Stomach (tissue), 9 donors: ENCODE measurements around the gene PCBD2. TPM values are rescaled to one million over a fixed set of nuclear protein-coding genes. Genes with fewer than 3 reads are reported as not detected.

Experiments used
- DNase-seq, 2 donors: peaks; one replicate each; pipeline versions ENCODE4 v3.0.0 to v3.0.0-alpha.2; 2013 to 2019
- H3K27ac ChIP-seq, 5 donors: fragments of 200-600 bp in 4 of 5; sonication (generic) in 4 of 5; one replicate each; pipeline ENCODE4 v1.5.1; 2013 to 2019; ENCODE audit warnings: mild to moderate bottlenecking in 1 of 5, moderate library complexity in 1 of 5
- H3K27me3 ChIP-seq, 3 donors: fragments of 200-600 bp; sonication (generic); one replicate each; pipeline ENCODE4 v1.5.1; 2017 to 2019; ENCODE audit warnings: mixed run types in 1 of 3
- H3K36me3 ChIP-seq, 4 donors: fragments of 200-600 bp; sonication (generic); 1 replicate in 3 of 4; 2 replicates in 1 of 4; pipeline ENCODE4 v1.5.1; 2016 to 2019
- H3K4me1 ChIP-seq, 4 donors: fragments of 200-600 bp; sonication (generic); one replicate each; pipeline ENCODE4 v1.5.1; 2016 to 2019
- H3K4me3 ChIP-seq, 4 donors: fragments of 200-600 bp; sonication (generic) in 3 of 4; one replicate each; pipeline ENCODE4 v1.5.1; 2016 to 2019; ENCODE audit warnings: mild to moderate bottlenecking in 1 of 4
- H3K9me3 ChIP-seq, 4 donors: fragments of 200-600 bp; sonication (generic); one replicate each; pipeline ENCODE4 v1.5.1; 2016 to 2019
- CTCF ChIP-seq, 7 experiments: fragments of 450-650 bp in 4 of 7; fragments of 200-600 bp in 3 of 7; sonication (generic) in 3 of 7; IDR thresholded peaks; one replicate each; pipeline ENCODE4 v1.5.1; 2016 to 2019; ENCODE audit warnings: antibody characterized with exemption in 7 of 7, control low read depth in 2 of 7, mild to moderate bottlenecking in 1 of 7
- EP300 ChIP-seq: sonication (generic); formaldehyde crosslinking; IDR thresholded peaks from one replicate; pipeline ENCODE4 v1.6.1; 2017; ENCODE audit warnings: antibody characterized with exemption
- POLR2A ChIP-seq, 4 donors: fragments of 450-650 bp; IDR thresholded peaks; one replicate each; pipeline ENCODE4 v1.6.1; 2016; ENCODE audit warnings: antibody characterized with exemption in 4 of 4, control low read depth in 2 of 4, mild to moderate bottlenecking in 1 of 4, moderate library complexity in 1 of 4
- POLR2AphosphoS5 ChIP-seq, 3 donors: sonication (generic); formaldehyde crosslinking; IDR thresholded peaks; one replicate each; pipeline ENCODE4 v1.6.1; 2016; ENCODE audit warnings: antibody characterized with exemption in 3 of 3
- WGBS, 5 donors: extraction: QIAGEN DNeasy Blood & Tissue Kit in 3 of 5; methylation state at CpG; one replicate each; pipeline versions ENCODE4 v1.1.5 to v1.1.7; 2013 to 2018; 5-methylcytosine and 5-hydroxymethylcytosine counted together
- intact Hi-C: fragments of 100-400 bp; cut with DNase I; formaldehyde crosslinking; loops from one replicate; pipeline ENCODE4 v1.15.1; 2023; ENCODE audit warnings: low total_unique reads
- polyA plus RNA-seq, 3 donors: library from polyadenylated mRNA; stranded (reverse); fragments of 200-250 nt; gene quantifications; one replicate each; pipeline ENCODE4 v1.2.3, GENCODE V29; 2013
- total RNA-seq, 5 donors: library from RNA; depleted of rRNA; stranded (reverse); fragments of >200 nt; gene quantifications; one replicate each; pipeline versions ENCODE4 v1.1.0 to v1.2.3, GENCODE V29; 2014 to 2016
- donor health status: healthy with polysubstance abuse.
- donor health status: Bipolar disorder and iron deficiency.
- donor health status: healthy.

PCBD2 gene
- total and polyA plus RNA-seq, 8 donors = under 0.01 to 18.5 (median 7.1) TPM

- Histone ChIP-seq H3K27me3 (no peaks in the 10 kb centered on the region), H3K4me3 (no peak overlapping the region), H3K36me3 (peaks cover 0 to 43% (median 25%) of the 10 kb centered on the region in 4 donors), H3K9me3 (no peaks in the 10 kb centered on the region), H3K4me1 (peaks cover 0 to 16% (median 0%) of the 10 kb centered on the region in 4 donors), H3K27ac (peak overlapping the region in 1 of 5 donors; percentile 52)
- intact Hi-C loops = no loop called here
- peak in 1 of 2 donors; percentile 19 for DNase-seq
- WGBS, 5 donors = 86 to 95% (median 93%) methylated on average over 8 of the region's 8 CpGs
- TF ChIP-seq EP300 = no peak
- no peak for TF ChIP-seq CTCF (IDR thresholded peaks at IDR 0.05)
- peak in 1 of 3 donors; percentile 18 for TF ChIP-seq POLR2AphosphoS5 (IDR thresholded peaks at IDR 0.05)
- TF ChIP-seq POLR2A (IDR thresholded peaks at IDR 0.05) = no peak
Observed at GRCh38 chr5:134937526-134937925, 32.6 kb downstream of the PCBD2 start.

- Histone ChIP-seq H3K4me3 (no peak overlapping the region), H3K4me1 (peaks cover 0 to 16% (median 0%) of the 10 kb centered on the region in 4 donors), H3K36me3 (peaks cover 0 to 40% (median 22%) of the 10 kb centered on the region in 4 donors), H3K27me3 (no peaks in the 10 kb centered on the region), H3K27ac (peak overlapping the region in 1 of 5 donors; percentile 52), H3K9me3 (no peaks in the 10 kb centered on the region)
- TF ChIP-seq POLR2A (IDR thresholded peaks at IDR 0.05) (no peak), POLR2AphosphoS5 (IDR thresholded peaks at IDR 0.05) (no peak), EP300 (no peak), CTCF (IDR thresholded peaks at IDR 0.05) (no peak)
- intact Hi-C loops = no loop called here
- 87 to 94% (median 89%) methylated on average over 6 of the region's 6 CpGs for WGBS, 5 donors
- no peak for DNase-seq
Observed at GRCh38 chr5:134938030-134938429, 33.1 kb downstream of the PCBD2 start.

GRCh38 chr5:134939500-134939899, 34.6 kb downstream of the PCBD2 start:
- Histone ChIP-seq H3K36me3 (peaks cover 0 to 35% (median 16%) of the 10 kb centered on the region in 4 donors), H3K4me3 (no peak overlapping the region), H3K27ac (no peak overlapping the region), H3K9me3 (no peaks in the 10 kb centered on the region), H3K27me3 (no peaks in the 10 kb centered on the region), H3K4me1 (peaks cover 0 to 30% (median 0%) of the 10 kb centered on the region in 4 donors)
- no peak for TF ChIP-seq POLR2A (IDR thresholded peaks at IDR 0.05)
- no peak for TF ChIP-seq EP300
- WGBS, 5 donors = 89 to 100% (median 98%) methylated on average over 1 of the region's 1 CpG
- intact Hi-C loops = no loop called here
- DNase-seq = no peak

GRCh38 chr5:134943547-134943946, 38.6 kb downstream of the PCBD2 start:
- H3K4me1 ChIP-seq = peaks cover 0 to 15% (median 1%) of the 10 kb centered on the region in 4 donors
- 54 to 82% (median 81%) methylated on average over 1 of the region's 1 CpG for WGBS, 5 donors
- peaks cover 0 to 12% (median 2%) of the 10 kb centered on the region in 4 donors for H3K36me3 ChIP-seq
- intact Hi-C loops = no loop called here
- H3K9me3 ChIP-seq = no peaks in the 10 kb centered on the region
- DNase-seq = no peak
- no peak for TF ChIP-seq POLR2A (IDR thresholded peaks at IDR 0.05)
- TF ChIP-seq EP300 = no peak
- H3K27ac ChIP-seq = no peak overlapping the region
- H3K27me3 ChIP-seq = no peaks in the 10 kb centered on the region
- H3K4me3 ChIP-seq = no peak overlapping the region

GRCh38 chr5:134944630-134945029, 39.7 kb downstream of the PCBD2 start:
- Histone ChIP-seq H3K27ac (no peak overlapping the region), H3K9me3 (no peaks in the 10 kb centered on the region), H3K27me3 (no peaks in the 10 kb centered on the region), H3K4me3 (no peak overlapping the region), H3K4me1 (peaks cover 0 to 21% (median 6%) of the 10 kb centered on the region in 4 donors), H3K36me3 (peaks cover 0 to 11% (median 2%) of the 10 kb centered on the region in 4 donors)
- no peak for DNase-seq
- 60 to 67% (median 65%) methylated on average over 1 of the region's 1 CpG for WGBS, 5 donors
- intact Hi-C loops = no loop called here
- TF ChIP-seq POLR2AphosphoS5 (IDR thresholded peaks at IDR 0.05) (no peak), EP300 (no peak), CTCF (IDR thresholded peaks at IDR 0.05) (no peak), POLR2A (IDR thresholded peaks at IDR 0.05) (no peak)
